Stimulated activated CD4-positive, alpha-beta T cell treated with anti-CD3 and anti-CD28 coated beads, Interleukin-15, amount 100 ng/mL, for 48 hours (primary cell): ENCODE results near the gene TECTB.

Experiments
- DNase-seq, 2 donors: peaks; one replicate each; pipeline ENCODE4 v3.0.0-alpha.2; 2020; ENCODE audit warnings: low read depth in 2 of 2

Gene TECTB

GRCh38 chr10:112346774-112347173 lies 63.6 kb downstream of the TECTB start:
- no peak for DNase-seq

GRCh38 chr10:112347709-112348671 lies 64.8 kb downstream of the TECTB start:
- no peak for DNase-seq

- no peak for DNase-seq
These were observed 65.6 kb downstream of the TECTB start for GRCh38 chr10:112348759-112349158.

- no peak for DNase-seq
These were observed 66.4 kb downstream of the TECTB start for GRCh38 chr10:112349521-112350085.

GRCh38 chr10:112351146-112351545 lies 67.9 kb downstream of the TECTB start:
- DNase-seq, result no peak

- no peak for DNase-seq
These were observed 68.8 kb downstream of the TECTB start for GRCh38 chr10:112352044-112352443.

GRCh38 chr10:112353046-112353445 lies 69.8 kb downstream of the TECTB start:
- no peak for DNase-seq
